HG03575 (cell line): ENCODE measurements around the gene ANKRD63.

Source experiments
- ATAC-seq: cut with Tn5 transposase; IDR thresholded peaks from one replicate; pipeline ENCODE4 v1.9.1; 2021; ENCODE audit not compliant: unreplicated experiment, insufficient number of reproducible peaks, low FRiP score; ENCODE audit errors: extremely low read depth

Gene ANKRD63, protein sequence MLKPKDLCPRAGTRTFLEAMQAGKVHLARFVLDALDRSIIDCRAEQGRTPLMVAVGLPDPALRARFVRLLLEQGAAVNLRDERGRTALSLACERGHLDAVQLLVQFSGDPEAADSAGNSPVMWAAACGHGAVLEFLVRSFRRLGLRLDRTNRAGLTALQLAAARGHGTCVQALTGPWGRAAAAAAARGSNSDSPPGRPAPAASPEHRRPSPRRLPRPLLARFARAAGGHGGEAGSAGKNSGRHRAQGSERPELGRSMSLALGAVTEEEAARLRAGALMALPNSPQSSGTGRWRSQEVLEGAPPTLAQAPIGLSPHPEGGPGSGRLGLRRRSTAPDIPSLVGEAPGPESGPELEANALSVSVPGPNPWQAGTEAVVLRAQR

DNA sequence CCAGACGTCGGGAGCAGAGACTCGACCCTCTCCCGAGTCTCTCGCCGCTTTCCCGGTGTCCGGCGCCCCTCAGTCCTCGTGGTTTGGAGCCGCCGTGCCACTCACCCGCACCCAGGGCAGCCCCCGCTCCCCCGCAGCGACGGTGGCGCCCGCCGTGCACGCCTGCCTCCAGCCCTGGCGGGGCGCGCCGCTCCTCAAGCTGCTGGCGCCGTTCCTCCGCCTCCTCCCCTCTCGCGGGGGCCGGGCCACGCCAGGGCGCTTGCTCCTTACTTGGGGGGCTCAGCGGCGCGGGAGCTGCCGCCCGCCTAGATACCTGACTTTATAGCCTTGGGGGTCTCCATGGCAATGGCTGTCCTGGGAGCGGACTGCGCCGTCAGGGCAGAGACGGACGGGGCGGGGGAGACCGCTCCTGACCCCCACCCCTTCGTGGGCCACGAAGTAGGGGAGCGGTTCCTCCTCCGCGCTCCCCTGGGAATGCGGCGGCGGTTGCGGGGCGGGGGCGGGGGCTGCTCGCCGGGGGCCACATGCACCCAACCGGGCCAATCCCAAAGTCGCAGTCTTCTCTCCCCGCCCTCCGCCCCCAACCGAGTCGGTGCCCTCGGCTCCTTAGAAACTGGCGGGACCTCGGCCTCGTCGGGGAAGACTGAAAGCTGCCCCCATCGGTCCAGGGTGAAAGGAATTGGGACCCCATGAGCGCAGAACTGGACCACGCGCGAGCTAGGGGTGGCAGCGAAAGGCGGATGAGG is at the start of gene ANKRD63:
Gene ANKRD63, minus strand, starts transcription at position 196 of the 746 bp plus-strand sequence. CDS start 478 bp downstream, outside the sequence.
- ATAC-seq = no peak

DNA sequence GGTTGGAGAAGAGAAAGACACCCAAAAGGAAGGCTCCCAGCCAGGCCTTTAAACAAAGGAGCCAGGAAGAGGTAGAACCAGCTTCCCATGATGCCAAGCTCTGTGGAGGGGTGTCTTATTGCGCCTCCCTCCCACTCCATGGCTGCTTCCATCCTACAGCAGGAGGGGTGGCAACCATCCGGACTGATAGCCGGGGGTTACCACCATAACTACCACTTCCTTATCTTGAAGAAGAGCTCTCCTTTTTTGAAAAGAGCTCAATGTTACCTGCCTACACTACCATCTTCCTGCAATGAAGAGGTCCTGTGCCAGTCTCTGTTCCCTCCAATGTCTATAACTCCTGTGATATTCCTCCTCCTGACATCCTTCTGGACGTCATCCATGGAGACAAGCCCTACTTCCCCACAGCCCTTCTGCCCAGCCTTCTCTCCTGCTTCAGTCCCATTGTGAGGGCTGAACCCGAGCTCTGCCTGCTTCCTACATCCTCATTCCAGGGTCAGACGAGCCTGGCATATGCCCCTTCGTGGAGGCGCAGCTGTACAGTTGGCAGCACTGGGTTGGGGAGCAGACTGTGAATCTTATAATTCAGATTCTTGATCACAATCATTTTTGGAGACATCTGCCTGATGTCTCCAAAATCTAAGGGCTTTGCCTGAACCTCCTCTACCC is 49.4 kb upstream of the ANKRD63 start:
- no peak for ATAC-seq

DNA sequence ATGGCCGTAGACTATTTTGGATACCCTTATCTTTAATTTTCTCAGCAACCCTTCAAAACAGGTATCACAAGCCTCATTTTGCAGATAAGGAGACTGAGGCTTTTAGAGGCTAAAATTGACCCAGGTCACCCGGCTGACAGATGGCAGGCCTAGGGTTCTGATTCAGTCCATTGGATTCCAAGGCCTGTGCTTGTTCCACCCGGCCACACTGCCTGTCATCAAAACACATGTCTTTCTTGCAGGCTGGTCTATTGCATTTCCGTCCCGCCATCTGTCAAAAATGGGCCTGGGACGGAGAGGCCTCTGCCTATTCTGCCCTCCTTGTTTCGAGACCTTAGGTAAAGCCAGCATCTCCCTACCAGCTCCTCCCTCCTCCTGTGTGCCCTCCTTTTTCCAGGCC is 48.8 kb upstream of the ANKRD63 start:
- ATAC-seq = no peak

DNA sequence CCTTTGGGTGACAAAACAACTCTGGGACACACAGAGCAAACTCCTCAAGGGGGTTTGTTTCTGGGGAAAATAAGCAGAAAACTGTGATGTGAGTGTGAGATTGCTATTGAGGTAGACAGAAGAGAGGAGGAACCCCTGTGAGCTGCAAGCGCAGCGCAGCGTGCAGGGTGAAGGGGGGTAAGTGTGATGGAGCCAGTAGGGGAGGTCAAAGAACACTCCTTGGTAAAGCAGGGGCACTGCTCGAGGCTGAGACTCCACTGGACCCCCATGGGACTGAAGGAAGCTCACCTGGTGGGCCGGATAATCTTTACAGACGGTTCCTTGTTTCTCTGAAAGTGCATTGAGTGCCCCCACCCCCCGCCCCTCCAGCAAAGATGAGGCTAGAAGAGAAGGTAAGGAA is 48.2 kb upstream of the ANKRD63 start:
- no peak for ATAC-seq

DNA sequence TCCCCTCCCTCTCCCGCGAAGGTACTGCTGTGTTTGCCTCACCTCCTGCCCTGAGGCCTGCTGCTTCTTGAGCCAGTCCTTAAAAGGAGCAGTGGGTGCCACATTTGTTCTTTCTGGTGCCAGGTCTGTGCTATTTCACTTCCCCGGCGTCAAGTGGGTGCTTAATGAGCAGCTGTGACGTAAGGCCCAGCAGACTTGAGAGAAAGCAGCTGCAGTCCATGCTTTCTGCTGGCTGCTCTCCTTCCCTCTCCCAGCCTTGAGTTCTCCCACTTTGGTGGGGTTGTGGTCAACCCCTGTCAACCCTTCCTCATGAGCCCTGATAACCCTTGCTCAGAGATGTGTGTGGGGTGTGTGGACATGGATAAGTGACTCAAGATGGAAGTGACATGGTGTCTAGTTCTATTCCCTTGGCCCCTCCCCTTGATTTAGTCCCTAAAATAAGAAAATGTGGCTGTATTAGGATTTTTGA is 47.5 kb upstream of the ANKRD63 start:
- ATAC-seq = no peak

DNA sequence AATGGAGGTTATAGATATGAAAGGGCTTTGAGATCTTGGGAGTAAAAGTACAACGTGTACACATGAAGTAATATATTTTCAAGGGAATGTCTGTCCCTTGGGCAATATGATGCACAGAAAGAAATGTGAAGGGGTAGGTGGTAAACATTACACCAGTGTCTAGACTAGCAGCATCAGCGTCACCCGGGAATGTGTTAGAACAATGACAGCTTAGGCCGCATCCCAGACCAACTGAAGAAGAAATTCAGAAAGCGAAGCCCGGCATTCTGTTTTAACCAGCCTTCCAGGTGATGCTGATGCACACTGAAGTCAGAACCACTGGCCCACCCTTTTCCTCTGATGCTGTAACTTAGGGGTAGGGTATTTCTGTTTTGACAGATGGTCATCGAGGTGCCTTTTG is 46.9 kb upstream of the ANKRD63 start:
- no peak for ATAC-seq

DNA sequence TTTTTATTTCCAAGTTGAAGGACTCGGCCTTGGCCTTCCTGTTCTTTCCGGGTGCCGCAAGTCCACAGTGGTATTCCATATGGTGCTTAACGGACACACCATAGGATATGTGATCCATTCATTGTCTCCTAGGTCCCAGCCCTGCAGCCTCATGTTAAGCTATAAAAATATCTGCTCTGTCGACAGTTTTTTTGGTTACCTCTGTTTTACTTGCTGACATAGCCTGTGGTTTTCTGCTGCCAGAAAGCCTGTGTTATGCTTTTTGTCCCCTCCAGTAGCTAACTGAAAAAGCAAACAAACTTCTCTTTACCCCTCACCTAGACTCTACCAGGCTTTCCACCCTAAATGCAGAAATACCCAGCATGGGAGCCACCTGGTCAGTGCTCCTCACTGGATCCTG is 45.9 kb upstream of the ANKRD63 start:
- no peak for ATAC-seq

DNA sequence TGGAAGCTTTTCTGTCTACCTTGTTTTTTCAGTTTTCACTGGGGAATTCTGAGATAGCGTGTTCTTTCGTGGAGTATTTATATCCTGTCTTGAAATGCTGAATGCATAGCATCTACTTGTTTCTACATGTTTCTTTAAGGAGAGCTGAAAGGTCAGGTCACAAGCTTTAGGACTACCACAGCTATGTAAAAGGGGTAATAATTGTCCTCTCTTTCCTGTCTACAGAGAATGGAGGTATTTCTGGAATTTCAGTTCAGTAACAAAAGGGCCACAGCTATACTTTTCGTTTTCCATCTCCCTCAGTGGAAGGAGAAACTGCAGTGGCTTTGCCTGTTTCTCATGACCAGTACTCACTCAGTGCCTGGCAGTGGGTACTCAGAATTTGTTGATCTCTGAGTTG is 45.3 kb upstream of the ANKRD63 start:
- ATAC-seq = no peak

DNA sequence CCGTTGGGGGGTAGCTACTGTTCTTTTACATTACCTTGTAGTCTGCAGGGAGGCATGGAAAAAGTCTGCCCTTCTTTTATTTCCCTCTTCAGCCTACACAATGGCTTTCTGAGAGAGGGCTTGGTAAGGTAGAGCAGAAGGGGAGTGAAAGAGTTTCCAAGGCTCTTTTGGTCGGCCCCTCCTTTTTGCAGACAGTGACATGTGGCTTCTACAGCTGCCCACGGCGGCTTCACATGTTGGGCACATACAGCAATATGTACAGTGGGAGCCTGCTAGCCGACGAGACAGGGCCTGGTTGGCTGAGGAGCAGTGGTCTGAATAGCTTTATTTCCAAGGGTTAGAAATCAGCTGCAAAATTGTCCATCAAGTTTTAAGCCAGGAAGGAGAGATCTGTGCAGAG is 44.6 kb upstream of the ANKRD63 start:
- no peak for ATAC-seq

DNA sequence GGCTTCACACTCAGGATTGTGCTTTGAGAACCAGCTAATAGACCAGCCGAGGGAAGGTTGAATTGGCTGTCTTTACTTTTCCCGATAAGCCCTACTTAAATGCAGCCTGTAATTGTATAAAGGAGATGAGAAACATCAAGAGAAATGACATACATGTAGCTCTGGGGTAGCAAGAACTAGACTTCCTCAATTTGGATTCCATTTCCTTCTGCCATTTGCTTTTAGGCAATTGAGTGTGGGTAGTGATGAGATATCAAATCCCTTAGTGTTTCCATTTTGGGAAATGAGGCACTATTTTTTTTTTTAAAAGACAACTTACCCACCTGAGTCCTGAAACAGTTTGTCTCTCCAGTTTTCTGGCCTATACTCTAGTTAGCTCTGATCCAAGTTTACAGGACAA is 42.8 kb upstream of the ANKRD63 start:
- no peak for ATAC-seq

DNA sequence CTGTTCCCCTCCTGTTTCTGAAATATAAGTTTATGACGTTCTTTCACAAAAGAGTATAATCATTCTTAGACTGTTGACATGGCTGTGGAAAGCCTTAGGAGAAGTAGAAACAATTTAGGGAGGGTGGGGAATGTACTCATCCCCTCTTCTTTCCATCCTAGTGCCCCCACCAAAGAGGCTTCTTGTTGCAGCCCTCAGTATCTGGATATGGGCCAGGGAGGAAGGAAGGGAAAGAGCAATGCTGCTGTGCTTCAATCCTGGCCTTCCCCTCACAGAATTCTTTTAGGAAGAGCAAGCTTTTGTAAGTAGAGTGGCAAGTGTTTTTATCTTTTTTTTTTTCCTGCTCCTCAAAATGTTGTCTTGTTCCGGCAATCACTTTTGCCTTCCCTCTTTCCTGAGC is 42.3 kb upstream of the ANKRD63 start:
- ATAC-seq = no peak

DNA sequence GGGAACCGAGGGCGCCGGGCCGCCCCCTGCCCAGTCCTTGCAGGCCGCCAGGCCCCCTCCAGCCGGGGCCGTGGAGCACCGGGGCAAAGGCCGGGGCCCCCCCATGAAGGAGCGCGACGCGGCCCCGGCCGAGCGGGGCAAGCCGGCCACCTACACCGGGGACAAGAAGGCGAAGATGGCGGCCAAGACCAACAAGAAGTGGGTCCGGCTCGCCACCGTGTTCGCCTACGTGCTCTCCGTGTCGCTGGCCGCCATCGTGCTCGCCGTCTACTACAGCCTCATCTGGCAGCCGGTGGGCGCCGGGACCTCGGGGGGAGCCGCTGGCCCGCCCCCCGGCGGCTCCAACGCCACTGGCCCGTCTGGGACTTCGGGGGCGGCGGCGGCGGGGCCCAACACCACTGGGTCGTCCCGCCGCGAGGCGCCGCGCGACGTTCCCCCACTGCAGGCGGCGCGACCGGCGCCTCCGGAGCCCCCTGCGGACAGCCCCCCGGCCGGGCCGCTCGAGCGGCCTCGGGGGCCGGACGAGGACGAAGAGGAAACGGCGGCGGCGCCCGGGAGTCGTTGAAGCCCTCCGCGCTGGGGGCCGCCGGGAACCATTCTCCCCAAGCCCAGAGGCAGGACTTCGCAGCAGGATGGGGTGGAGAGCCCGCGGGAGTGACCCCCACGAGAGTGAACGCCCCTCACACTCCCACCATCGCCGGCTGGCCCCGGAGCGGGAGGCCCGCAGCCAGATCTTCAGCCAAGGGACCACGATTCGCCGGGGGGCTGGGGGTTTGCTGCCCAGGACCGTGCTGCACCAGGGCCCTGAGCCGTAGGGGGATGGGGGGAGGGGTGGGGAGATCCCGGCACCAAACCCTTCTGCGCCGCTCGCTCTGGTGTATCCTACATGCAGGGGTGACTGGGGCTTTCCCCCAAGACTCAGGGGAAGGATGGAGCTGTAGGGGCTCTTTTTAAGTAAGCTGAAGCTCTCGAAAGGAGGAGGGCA is 41.4 kb upstream of the ANKRD63 start:
- ATAC-seq = no peak

DNA sequence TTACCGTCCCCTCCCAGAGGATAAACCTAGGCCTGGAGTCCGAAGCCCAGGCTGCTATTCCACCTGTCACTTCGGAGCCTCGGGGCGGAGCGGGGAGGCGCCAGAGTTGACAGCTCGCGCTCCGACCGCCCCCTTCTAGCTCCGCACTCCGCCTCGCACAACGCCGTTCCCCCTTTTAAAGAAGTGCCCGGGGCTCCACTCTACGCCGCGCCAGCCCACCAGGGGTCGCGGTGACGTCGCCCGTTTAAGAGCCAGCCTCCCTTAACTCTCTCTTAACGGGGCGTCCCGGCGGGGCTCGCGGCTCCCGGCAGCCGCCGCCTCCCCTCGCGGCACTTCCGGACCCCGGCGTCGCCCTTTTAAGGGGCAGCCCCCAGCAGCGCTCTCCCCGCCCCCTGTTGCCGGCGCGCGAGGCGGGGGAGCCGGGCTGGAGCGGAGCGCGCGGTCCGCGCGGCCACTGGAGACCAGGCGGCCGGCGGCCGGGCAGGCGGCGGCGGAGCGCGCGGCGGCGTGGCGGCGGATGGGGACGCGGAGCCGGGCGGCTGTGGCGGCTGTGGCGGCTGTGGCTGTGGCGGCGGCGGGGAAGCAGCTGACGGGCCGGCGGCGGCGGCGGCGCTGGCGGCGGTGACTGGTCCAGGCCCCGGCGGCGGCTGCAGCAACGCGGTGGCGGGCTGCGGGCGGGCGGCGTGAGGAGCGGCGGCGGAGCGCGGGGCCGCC is 40.5 kb upstream of the ANKRD63 start, which contains the start of gene INAFM2:
Gene INAFM2, plus strand, starts transcription at position 454 of the 714 bp plus-strand sequence. CDS start 364 bp downstream, outside the sequence.
- peak; percentile 66 for ATAC-seq

DNA sequence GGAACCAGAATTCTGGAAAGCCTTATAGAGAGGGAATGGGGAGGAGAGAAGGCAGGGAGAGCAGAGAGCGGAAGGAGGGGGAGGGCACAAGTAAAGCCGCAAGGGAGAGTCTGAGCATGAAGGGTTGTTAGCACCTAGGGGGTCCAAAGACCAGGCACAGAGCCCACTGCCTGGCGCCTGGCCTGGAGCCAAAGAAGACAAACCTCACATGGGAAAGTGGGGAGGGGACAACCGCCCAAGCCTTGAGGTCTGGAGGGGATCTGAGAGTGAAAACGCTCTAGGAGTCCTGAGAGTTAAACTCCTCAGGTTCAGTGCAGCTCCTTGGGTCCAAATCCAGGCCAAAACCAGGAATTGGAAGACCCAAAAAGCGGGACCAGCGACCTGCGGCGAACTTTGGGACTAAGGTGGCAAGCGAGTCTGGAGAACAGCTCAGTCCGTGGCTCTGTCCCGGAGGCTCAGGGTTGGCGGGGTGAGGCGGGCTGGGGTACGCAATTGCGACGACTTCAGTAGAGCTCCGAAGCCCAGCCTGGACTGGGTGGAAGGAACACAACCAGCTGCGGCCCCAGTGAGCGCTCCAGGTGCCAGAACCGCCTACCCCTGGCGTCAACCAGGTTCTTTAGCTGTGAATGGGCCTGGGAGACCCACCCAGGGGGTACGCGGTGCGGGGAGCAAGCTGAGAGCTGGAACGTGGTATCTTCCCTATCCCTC is 39.8 kb upstream of the ANKRD63 start:
- ATAC-seq = no peak

DNA sequence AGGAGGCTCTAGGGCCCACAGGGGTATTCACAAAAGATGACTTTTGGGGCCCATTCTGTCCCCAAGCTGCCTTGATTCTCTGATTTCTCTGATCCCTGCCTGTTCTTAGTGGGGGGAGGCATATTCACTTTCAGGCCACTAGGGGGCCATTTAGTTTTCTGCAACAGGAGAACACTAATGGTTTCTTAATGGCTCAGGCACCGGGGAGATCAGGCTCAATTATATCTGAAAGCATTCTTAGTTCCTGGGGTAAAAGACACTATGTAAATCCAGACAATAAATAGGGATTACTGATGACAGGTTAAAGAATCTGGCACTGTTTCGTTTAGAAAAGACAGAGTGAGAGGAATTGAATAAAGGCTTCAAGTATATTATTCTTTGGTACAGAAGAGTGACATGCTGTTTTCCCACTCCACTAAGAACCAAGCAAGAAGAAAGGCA is 38.1 kb upstream of the ANKRD63 start:
- ATAC-seq = no peak

DNA sequence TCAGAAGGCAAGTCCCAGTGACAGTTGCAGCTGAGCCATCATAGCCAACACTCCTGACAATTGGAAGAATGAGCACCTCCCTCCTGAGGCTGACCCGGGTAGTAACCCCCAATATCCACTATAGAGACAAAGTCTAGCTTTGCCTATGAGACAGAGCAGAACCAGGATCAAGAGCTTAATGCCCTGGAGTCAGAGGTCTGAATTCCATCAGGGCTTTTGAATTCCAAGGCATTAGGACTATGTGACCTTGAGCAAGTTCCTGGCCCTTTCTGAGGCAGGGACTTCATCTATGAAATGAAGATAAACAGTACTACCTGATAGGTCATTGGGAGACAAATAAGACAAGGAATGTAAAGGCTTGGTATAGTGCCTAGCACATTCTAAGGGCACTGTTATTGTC is 37.5 kb upstream of the ANKRD63 start:
- no peak for ATAC-seq

DNA sequence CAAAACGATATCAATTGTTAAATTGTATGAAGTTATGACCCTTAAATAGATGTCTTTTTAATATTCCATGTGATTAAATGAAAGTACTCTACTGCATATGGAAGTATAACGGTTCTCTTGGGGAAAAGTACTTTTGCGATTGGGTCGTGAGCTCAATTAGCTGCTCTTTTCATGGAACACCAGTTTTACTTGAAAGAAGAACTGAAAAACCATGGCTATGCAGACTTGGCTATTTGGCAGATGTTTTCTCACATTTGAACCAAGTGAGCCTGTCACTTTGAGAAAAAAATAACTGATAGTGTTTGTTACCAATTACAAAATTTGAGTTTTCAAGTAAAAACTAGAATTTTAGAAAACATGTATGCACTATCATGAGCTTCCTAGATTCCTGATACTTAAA is 34.7 kb upstream of the ANKRD63 start:
- ATAC-seq = no peak
